K562 (cell line): Measurements from ENCODE around the gene PDLIM7. TPM values are rescaled to one million over a fixed set of nuclear protein-coding genes. Genes with fewer than 3 reads are reported as not detected.

Experiments used
- polyA plus RNA-seq, 8 experiments: library from polyadenylated mRNA; depleted of rRNA in 4 of 8; stranded (reverse) in 5 of 8; unstranded in 3 of 8; fragments of >200 nt; fragmentation: Nextera tagmentation in 2 of 8; fragmentation: Illumina TruSeq in 1 of 8; extraction: Ambion mirVana in 2 of 8; extraction: Trizol in 1 of 8; gene quantifications; 2 replicates each; pipeline versions ENCODE4 v1.2.1 to v1.2.3, GENCODE V29; 2011 to 2014; ENCODE audit warnings: inconsistent platforms in 1 of 8, missing spikeins in 1 of 8
- total RNA-seq, 7 experiments: library from RNA; depleted of rRNA in 6 of 7; stranded (reverse); fragments of >200 nt in 6 of 7; fragmentation: Illumina TruSeq in 2 of 7; extraction: Trizol in 2 of 7; gene quantifications; 2 replicates each; pipeline versions ENCODE4 v1.2.1 to v1.2.3, GENCODE V29; 2011 to 2021; ENCODE audit warnings: low replicate concordance in 1 of 7
- TF ChIP-seq, protein P1 (sequence below), 2 experiments: fragments of 450-650 bp; IDR thresholded peaks; 2 replicates each; pipeline ENCODE4 v1.6.1; 2016; ENCODE audit warnings: mild to moderate bottlenecking in 2 of 2, borderline replicate concordance in 1 of 2, low read depth in 1 of 2, moderate library complexity in 1 of 2

Gene PDLIM7
- total and polyA plus RNA-seq, 9 of the 15 experiments (the other 6 are each of a cell fraction or from before 2014, with no cell fraction given) = 2.1 to 124 (median 32.6) TPM

DNA sequence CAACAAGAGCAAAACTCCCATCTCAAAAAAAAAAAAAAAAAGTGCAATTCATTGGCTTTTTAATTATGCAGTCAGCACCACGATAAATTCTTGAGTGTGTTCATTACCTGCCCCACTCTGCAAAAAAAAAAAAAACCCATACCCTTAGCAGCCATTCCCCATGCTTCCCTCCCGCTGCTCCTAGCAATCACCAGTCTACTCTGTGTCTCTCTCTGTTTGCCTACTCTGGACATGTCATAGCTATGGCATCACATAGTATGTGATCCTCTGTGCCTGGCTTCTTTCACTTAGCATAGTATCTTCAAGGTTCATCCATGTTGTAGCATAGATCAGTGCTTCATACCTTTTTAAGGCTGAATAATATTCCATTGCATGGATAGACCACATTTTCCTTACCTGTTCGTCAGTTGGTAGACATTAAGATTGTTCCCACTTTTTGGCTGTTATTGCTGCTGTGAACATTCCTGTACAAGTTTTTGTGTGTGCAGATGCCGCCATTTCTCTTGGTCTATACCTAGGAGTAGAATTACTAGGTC is 57.8 kb downstream of the PDLIM7 start (continued):
- TF ChIP-seq, protein P1, sequence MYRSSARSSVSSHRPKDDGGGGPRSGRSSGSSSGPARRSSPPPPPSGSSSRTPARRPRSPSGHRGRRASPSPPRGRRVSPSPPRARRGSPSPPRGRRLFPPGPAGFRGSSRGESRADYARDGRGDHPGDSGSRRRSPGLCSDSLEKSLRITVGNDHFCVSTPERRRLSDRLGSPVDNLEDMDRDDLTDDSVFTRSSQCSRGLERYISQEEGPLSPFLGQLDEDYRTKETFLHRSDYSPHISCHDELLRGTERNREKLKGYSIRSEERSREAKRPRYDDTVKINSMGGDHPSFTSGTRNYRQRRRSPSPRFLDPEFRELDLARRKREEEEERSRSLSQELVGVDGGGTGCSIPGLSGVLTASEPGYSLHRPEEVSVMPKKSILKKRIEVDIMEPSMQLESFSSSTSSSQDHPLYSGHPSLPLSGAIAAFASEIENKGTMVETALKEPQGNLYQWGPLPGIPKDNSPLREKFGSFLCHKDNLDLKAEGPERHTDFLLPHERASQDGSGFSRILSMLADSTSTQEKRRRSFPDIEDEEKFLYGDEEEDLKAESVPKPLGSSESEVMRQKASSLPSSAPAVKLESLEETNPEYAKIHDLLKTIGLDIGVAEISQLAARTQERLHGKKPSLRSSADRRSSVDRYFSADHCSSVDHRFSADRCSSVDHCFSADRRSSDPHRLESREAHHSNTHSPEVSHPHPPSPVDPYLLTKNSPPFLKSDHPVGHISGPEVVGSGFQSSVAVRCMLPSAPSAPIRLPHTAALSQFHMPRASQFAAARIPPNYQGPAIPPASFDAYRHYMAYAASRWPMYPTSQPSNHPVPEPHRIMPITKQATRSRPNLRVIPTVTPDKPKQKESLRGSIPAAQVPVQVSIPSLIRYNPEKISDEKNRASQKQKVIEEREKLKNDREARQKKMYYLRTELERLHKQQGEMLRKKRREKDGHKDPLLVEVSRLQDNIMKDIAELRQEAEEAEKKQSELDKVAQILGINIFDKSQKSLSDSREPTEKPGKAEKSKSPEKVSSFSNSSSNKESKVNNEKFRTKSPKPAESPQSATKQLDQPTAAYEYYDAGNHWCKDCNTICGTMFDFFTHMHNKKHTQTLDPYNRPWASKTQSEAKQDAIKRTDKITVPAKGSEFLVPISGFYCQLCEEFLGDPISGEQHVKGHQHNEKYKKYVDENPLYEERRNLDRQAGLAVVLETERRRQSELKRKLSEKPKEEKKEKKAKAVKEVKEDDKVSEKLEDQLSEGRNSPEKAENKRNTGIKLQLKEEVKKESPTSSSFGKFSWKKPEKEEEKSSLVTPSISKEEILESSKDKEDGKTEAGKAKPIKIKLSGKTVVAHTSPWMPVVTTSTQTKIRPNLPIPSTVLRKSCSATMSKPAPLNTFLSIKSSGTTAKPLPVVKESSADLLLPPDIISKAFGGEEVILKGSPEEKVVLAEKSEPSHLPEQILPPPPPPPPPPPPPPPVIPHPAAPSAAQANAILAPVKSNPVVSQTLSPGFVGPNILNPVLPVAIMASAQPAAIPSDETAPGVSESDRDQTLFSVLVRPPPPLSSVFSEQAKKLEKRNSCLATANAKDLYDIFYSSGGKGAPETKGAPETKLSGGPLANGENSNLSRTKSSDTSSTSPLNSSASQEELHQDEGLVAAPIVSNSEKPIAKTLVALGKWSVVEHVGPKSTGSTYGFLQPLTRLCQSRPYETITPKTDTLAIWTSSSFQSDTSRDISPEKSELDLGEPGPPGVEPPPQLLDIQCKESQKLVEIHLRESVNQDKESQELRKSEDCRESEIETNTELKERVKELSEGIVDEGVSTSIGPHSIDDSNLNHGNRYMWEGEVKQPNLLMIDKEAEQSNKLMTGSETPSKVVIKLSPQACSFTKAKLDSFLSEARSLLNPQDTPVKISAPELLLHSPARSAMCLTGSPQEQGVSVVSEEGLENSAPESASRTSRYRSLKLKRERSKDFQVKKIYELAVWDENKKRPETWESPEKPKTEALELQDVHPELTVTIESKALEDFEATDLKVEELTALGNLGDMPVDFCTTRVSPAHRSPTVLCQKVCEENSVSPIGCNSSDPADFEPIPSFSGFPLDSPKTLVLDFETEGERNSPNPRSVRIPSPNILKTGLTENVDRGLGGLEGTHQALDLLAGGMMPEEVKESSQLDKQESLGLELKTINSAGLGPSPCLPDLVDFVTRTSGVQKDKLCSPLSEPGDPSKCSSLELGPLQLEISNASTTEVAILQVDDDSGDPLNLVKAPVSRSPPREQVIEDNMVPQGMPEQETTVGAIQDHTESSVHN (IDR thresholded peaks at IDR 0.05; ENCODE audit: borderline replicate concordance in 1 of 2, low read depth in 1 of 2) = no peak
- TF ChIP-seq, all 486 proteins: peak for 7
